Prostate gland (tissue), 2 donors: Measurements from ENCODE around the gene STIL. TPM values are rescaled to one million over a fixed set of nuclear protein-coding genes. Genes with fewer than 3 reads are reported as not detected.

Experiments
- DNase-seq: peaks from one replicate; pipeline ENCODE4 v3.0.0-alpha.2; 2019; ENCODE audit warnings: low spot score
- H3K27ac ChIP-seq, 2 donors: fragments of 200-600 bp; sonication (generic); 2 replicates each; pipeline ENCODE4 v1.5.1; 2017 to 2019
- H3K27me3 ChIP-seq: fragments of 200-600 bp; sonication (generic); replicated peaks from 2 replicates; pipeline ENCODE4 v1.5.1; 2019; ENCODE audit not compliant: insufficient read depth
- H3K36me3 ChIP-seq, 2 donors: fragments of 200-600 bp; sonication (generic); 1 replicate in 1 of 2; 2 replicates in 1 of 2; pipeline versions ENCODE4 v1.5.1 to v1.8.1; 2017 to 2019
- H3K4me1 ChIP-seq: fragments of 200-600 bp; sonication (generic); replicated peaks from 2 replicates; pipeline ENCODE4 v1.5.1; 2019
- H3K4me3 ChIP-seq, 2 donors: fragments of 200-600 bp; sonication (generic); 2 replicates each; pipeline ENCODE4 v1.5.1; 2017 to 2019
- H3K9me3 ChIP-seq: fragments of 200-600 bp; sonication (generic); 2 replicates; pipeline ENCODE4 v1.5.1; 2017
- POLR2A ChIP-seq: fragments of 450-650 bp; IDR thresholded peaks from one replicate; pipeline ENCODE4 v1.6.1; 2016; ENCODE audit warnings: antibody characterized with exemption, mild to moderate bottlenecking
- POLR2AphosphoS5 ChIP-seq: sonication (generic); formaldehyde crosslinking; IDR thresholded peaks from one replicate; pipeline ENCODE4 v1.6.1; 2017; ENCODE audit warnings: antibody characterized with exemption
- WGBS: methylation state at CpG from one replicate; pipeline ENCODE4 v1.1.5; 2018; 5-methylcytosine and 5-hydroxymethylcytosine counted together
- intact Hi-C: fragments of 100-400 bp; cut with DNase I; formaldehyde crosslinking; loops from one replicate; pipeline ENCODE4 v1.14.2; 2022
- total RNA-seq, 2 donors: library from RNA; depleted of rRNA; stranded (reverse); fragments of >200 nt; gene quantifications; one replicate each; pipeline ENCODE4 v1.1.0, GENCODE V29; 2016
- TF ChIP-seq, protein P1 (sequence below), 4 experiments: fragments of 200-600 bp in 2 of 4; fragments of 450-650 bp in 2 of 4; sonication (generic) in 2 of 4; IDR thresholded peaks; 1 replicate in 3 of 4; 2 replicates in 1 of 4; pipeline ENCODE4 v1.5.1; 2016 to 2019; ENCODE audit warnings: antibody characterized with exemption in 4 of 4, mild to moderate bottlenecking in 2 of 4, moderate library complexity in 2 of 4

The STIL gene
- total RNA-seq, 2 donors from 2014 or later, result 1.5 to 5.9 TPM

DNA sequence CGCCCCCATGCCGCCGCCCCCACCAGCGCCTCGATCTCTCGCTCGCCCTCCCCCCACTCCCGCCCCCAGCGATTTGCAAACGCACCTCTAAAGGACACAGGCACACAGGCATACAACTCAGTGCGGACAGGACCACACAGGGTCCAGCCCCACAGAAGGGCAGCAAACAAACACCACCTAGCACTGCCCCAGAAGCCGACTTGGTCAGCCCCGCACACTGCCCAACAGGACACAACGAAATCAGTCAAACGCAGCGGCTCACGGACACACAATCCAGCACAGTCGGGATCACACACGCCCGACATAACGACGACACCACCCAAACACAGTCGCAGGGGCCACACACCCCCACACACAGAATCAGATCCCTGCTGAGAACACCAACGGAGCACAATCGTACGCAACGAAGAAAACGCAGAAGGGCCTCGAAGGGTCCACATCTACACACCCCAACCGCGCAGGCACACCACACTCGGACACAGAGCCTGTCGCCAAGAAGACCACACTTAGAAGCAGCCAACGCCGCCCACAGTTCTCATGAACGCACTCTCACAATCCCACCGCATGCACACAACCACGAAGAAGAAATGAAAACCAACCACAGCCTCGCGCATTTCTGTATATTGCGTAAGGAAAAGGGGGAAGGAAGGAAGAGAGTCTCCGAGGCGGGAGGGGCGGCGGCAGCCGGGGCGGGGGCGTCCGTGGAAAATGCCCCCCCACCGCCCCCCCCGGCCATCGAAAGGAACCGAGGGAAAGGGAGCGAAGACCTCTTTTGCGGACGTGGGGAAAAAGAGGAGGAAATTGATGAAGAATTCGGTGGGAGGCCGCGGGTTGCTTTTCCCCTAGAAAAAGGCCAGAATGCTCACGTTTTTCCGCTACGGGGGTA, 82.4 kb downstream of the STIL start:
- H3K4me1 ChIP-seq, result no peaks in the 10 kb centered on the region

DNA sequence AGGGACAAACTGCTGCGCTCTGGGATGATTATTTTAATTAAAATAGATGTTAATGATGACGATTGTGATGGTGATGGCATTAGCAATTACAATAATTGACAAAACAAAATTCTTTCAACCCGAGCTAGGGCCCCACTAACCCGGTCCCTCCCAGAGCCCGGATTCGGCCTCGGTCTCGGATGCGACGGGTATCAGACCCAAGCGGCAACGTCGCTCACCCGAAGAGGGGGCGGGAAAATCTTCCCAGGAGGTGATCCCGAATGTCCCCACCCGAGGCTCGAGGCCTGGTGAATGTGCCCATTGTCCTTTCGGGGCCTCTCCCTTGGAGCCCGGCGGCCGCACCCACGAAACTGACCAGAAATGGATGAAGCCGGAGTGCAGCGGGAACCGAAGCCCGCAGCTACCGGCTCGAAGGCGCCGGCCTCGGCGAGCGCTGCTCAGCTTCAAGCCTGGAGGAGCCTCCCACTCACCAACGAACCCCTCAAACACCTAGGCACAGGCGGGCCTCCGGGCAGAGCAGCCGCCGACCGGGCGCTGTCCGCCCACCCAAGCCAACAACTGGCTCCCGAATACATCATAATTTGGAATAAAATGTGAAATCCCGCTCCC, 83.2 kb downstream of the STIL start:
- DNase-seq, result no peak
- no peaks in the 10 kb centered on the region for H3K4me1 ChIP-seq
- WGBS, result 10% methylated on average over 31 of the region's 44 CpGs
- no peaks in the 10 kb centered on the region for H3K9me3 ChIP-seq
- peak overlapping the region in 1 of 2 donors; percentile 16 for H3K4me3 ChIP-seq
- H3K27me3 ChIP-seq, result peaks cover 40% of the 10 kb centered on the region
- intact Hi-C loops, result no loop called here
- H3K36me3 ChIP-seq, result no peaks in the 10 kb centered on the region
- TF ChIP-seq, protein P1, sequence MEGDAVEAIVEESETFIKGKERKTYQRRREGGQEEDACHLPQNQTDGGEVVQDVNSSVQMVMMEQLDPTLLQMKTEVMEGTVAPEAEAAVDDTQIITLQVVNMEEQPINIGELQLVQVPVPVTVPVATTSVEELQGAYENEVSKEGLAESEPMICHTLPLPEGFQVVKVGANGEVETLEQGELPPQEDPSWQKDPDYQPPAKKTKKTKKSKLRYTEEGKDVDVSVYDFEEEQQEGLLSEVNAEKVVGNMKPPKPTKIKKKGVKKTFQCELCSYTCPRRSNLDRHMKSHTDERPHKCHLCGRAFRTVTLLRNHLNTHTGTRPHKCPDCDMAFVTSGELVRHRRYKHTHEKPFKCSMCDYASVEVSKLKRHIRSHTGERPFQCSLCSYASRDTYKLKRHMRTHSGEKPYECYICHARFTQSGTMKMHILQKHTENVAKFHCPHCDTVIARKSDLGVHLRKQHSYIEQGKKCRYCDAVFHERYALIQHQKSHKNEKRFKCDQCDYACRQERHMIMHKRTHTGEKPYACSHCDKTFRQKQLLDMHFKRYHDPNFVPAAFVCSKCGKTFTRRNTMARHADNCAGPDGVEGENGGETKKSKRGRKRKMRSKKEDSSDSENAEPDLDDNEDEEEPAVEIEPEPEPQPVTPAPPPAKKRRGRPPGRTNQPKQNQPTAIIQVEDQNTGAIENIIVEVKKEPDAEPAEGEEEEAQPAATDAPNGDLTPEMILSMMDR (IDR thresholded peaks at IDR 0.05), result no peak
- no peak for TF ChIP-seq POLR2AphosphoS5
- peak overlapping the region in 1 of 2 donors; percentile 37 for H3K27ac ChIP-seq

More for the DNA sequence above, 82.4 kb downstream of the STIL start:
- Histone ChIP-seq H3K27me3 (peaks cover 38% of the 10 kb centered on the region), H3K27ac (peak overlapping the region in 1 of 2 donors; percentile 37), H3K9me3 (no peaks in the 10 kb centered on the region), H3K4me3 (peak overlapping the region in 1 of 2 donors; percentile 16), H3K36me3 (no peaks in the 10 kb centered on the region)
- WGBS, result 4% methylated on average over 61 of the region's 62 CpGs
- TF ChIP-seq POLR2AphosphoS5, result peak; percentile 36
- TF ChIP-seq POLR2A, result no peak
- TF ChIP-seq, protein P1 (IDR thresholded peaks at IDR 0.05), result no peak
- DNase-seq, result no peak
- intact Hi-C loops, result no loop called here

DNA sequence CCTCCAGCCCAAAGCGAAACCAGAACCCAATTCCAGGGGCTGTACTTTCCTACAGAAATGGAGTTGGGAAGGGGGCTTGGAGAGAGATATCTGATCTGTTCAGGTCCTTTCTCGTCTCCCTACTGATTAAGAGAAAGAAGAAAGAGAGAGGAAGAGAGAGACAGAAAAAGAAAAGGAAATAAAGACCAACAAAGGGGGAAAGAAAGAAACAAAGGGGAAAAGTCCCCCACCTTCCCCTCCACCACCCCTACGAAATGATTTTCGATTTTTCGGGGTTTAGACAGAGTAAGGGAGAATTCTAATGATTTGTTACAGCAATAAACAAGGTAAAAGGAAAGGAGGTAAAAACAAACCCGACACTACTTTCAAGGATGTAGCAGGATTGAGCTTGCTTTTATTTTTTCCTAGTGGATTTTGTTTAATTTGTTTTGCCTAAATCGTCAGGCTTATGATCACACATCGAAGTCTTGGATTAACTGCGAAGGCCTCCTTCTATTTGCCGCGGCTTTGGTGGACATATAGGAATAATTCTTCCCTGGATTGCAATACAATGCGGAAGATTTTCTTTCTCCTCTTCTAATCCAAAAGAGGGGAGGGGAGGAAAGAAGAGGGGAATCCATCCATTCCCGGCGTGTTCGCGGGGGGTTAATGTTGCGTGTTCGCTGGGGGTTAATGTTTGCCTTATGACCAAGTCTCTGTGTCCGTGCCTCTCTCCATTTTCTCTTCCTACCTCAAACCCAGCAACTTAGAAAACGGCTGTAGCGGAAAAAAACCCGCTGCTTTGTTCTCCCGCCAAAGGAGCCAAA, 83.9 kb downstream of the STIL start:
- intact Hi-C loops, result no loop called here
- TF ChIP-seq, protein P1 (IDR thresholded peaks at IDR 0.05), result no peak
- TF ChIP-seq POLR2AphosphoS5 (no peak), POLR2A (no peak)
- Histone ChIP-seq H3K9me3 (no peaks in the 10 kb centered on the region), H3K4me1 (peaks cover 5% of the 10 kb centered on the region), H3K27me3 (peaks cover 47% of the 10 kb centered on the region), H3K4me3 (no peak overlapping the region), H3K27ac (peak overlapping the region in 1 of 2 donors; percentile 40), H3K36me3 (no peaks in the 10 kb centered on the region)
- no peak for DNase-seq
- WGBS, result 15% methylated on average over 23 of the region's 23 CpGs

DNA sequence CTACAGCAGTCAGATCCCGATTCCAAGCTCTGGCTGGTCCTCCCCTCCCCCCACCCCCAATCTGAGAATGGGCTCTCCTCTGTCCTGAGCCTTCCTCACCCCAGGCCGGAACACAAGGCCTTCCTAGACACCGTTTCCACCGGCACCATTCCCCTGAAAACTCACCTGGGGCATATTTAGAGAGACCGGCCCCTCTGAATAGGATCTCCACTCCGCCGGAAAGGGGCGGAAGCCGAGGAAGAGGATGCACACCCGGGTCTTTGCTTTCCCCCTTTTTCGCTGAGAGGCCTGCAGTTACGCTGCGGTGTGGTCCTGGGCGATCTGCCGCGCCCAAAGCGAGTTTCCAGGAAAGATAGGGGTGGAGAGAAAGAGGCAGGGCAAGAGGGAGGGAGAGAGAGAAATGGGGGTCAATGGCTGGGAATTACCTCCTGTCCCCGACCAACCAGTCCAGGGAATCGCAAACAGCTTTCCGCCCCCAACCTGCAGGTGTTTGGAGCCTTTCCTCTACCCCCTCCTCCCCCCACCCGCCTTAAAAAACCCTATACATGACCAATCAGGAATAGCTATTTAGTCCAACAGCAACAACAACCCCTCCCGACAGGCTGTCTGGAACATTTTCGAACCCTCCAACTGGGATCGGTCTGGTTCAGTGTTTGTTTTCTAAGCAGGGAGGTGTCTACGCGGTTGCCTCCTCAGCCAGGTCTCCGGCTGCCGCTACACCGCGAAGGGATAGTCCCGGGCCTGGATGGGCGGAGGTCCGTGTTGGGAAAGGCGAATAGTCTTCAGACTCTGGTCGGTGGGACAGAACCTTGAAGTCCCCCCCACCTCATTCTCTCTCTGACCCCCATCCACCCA, 84.7 kb downstream of the STIL start:
- DNase-seq, result no peak
- H3K9me3 ChIP-seq, result no peaks in the 10 kb centered on the region
- no peak overlapping the region for H3K4me3 ChIP-seq
- WGBS, result 27% methylated on average over 35 of the region's 35 CpGs
- TF ChIP-seq POLR2A, result no peak
- peaks cover 49% of the 10 kb centered on the region for H3K27me3 ChIP-seq
- peaks cover 6% of the 10 kb centered on the region for H3K4me1 ChIP-seq
- H3K36me3 ChIP-seq, result no peaks in the 10 kb centered on the region
- peak overlapping the region in 1 of 2 donors; percentile 40 for H3K27ac ChIP-seq
- intact Hi-C loops, result no loop called here
